Osteocyte (in vitro differentiated cells): ENCODE data around the gene HCRTR2. TPM values are rescaled to one million over a fixed set of nuclear protein-coding genes. Genes with fewer than 3 reads are reported as not detected.
"Not testable (repeated sequence)": the region's sequence is repeated elsewhere in the genome, so short reads cannot be mapped to it uniquely, and the experiment has no call there.

Experiments
- DNase-seq: peaks from one replicate; pipeline ENCODE4 v3.0.0; 2021; ENCODE audit warnings: mixed read lengths; ENCODE audit not compliant: unreplicated experiment; ENCODE audit errors: extremely low spot score
- H3K27ac Mint-ChIP-seq: one replicate; pipeline ENCODE4 v1.8.0; 2021; ENCODE audit warnings: mild to moderate bottlenecking, mixed read lengths; ENCODE audit not compliant: unreplicated experiment
- H3K27me3 Mint-ChIP-seq: one replicate; pipeline ENCODE4 v1.8.0; 2021; ENCODE audit warnings: mixed read lengths; ENCODE audit not compliant: unreplicated experiment
- H3K36me3 Mint-ChIP-seq: one replicate; pipeline ENCODE4 v1.8.0; 2021; ENCODE audit warnings: mixed read lengths; ENCODE audit not compliant: unreplicated experiment
- H3K4me1 Mint-ChIP-seq: one replicate; pipeline ENCODE4 v1.8.0; 2021; ENCODE audit warnings: mixed read lengths; ENCODE audit not compliant: unreplicated experiment
- H3K4me3 Mint-ChIP-seq: one replicate; pipeline ENCODE4 v1.8.0; 2021; ENCODE audit warnings: mild to moderate bottlenecking, moderate library complexity, mixed read lengths; ENCODE audit not compliant: unreplicated experiment
- H3K9me3 Mint-ChIP-seq: one replicate; pipeline ENCODE4 v1.8.0; 2021; ENCODE audit warnings: mixed read lengths; ENCODE audit not compliant: unreplicated experiment
- CTCF ChIP-seq: fragments of 200-600 bp; sonication (generic); IDR thresholded peaks from 2 replicates; pipeline ENCODE4 v1.5.0; 2021; ENCODE audit warnings: antibody characterized with exemption, mild to moderate bottlenecking, moderate library complexity
- total RNA-seq: library from RNA; stranded (reverse); gene quantifications from 2 replicates; pipeline ENCODE4 v1.2.1, GENCODE V29; 2021

HCRTR2 gene
- total RNA-seq, 1 donor from 2014 or later = not detected

DNA sequence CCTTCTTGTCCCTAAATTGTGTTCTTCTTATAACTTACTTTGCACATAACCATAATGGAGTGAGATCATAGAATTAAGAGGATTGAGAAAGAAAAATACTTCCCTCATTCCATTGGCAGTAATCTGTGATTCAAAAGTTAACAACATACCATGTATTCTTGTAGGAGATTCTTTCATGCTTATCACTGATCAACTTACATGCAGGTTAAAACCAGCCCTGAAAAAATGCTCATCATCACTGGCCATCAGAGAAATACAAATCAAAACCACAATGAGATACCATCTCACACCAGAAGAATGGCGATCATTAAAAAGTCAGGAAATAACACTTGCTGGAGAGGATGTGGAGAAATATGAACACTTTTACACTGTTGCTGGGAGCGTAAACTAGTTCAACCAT lies 116.4 kb downstream of the HCRTR2 start:
- Mint-ChIP-seq H3K36me3 (no peaks in the 10 kb centered on the region), H3K9me3 (no peaks in the 10 kb centered on the region), H3K4me1 (no peaks in the 10 kb centered on the region), H3K4me3 (no peak overlapping the region), H3K27ac (no peak overlapping the region), H3K27me3 (peaks cover 15% of the 10 kb centered on the region)
- DNase-seq = no peak
- TF ChIP-seq CTCF = no peak

GRCh38 chr6:55293116-55293515 lies 118.8 kb downstream of the HCRTR2 start:
- Mint-ChIP-seq H3K36me3 (no peaks in the 10 kb centered on the region), H3K9me3 (no peaks in the 10 kb centered on the region), H3K4me3 (no peak overlapping the region), H3K27me3 (peaks cover 5% of the 10 kb centered on the region), H3K4me1 (no peaks in the 10 kb centered on the region), H3K27ac (no peak overlapping the region)
- no peak for DNase-seq
- peak; percentile 30 for TF ChIP-seq CTCF

DNA sequence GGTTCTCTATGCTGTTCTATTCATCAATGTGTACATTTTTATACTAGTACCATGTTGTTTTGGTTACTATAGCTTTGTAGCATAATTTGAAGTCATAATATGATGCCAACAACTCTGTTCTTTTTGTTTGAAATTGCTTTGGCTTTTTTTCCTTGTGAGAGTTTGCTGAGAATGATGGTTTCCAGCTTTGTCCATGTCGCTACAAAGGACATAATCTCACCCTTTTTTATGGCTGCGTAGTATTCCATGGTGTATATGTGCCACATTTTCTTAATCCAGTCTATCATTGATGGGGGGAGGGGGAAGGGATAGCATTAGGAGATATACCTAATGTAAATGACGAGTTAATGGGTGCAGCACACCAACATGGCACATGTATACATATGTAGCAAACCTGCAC lies 122.9 kb downstream of the HCRTR2 start:
- not testable (repeated sequence) for DNase-seq, H3K27ac Mint-ChIP-seq, H3K4me1 Mint-ChIP-seq, H3K36me3 Mint-ChIP-seq, H3K9me3 Mint-ChIP-seq, H3K4me3 Mint-ChIP-seq
- peaks cover 11% of the 10 kb centered on the region for H3K27me3 Mint-ChIP-seq

DNA sequence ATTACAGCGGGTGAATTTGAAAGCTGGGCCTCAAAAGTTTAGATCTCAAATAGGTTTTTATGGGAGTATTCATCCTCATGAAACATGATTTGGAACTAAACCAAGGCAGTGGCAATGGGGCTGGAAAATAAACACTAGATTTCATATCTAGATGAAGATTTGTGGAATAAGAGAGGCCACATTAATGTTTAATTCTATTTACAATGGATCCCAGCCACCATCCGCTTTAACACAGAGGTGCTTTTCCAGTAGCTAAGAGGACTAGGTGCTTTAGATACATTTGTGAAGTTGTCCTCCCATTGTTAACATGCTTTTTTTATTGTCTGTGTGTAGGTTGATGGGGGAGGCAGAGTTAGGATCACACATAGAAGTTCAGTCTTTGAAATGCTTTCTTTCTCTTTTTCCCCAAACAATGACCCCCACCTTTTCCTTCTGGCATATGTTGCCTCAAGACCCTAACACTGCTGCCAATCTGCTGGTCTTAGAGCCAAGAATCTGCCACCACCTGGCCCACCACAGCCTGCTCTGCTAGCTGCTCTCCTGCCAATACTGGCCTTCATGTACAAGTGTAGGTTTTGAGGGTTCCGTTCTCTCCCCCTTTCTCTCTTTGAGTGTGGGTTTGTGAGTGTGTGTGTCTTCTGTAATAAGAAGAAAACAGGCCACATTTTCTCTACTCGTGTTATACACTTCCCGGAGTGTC lies 125.1 kb downstream of the HCRTR2 start:
- Mint-ChIP-seq H3K4me1 (no peaks in the 10 kb centered on the region), H3K9me3 (no peaks in the 10 kb centered on the region), H3K27me3 (peaks cover 21% of the 10 kb centered on the region), H3K36me3 (no peaks in the 10 kb centered on the region), H3K27ac (no peak overlapping the region), H3K4me3 (no peak overlapping the region)
- DNase-seq = no peak
- TF ChIP-seq CTCF = no peak

DNA sequence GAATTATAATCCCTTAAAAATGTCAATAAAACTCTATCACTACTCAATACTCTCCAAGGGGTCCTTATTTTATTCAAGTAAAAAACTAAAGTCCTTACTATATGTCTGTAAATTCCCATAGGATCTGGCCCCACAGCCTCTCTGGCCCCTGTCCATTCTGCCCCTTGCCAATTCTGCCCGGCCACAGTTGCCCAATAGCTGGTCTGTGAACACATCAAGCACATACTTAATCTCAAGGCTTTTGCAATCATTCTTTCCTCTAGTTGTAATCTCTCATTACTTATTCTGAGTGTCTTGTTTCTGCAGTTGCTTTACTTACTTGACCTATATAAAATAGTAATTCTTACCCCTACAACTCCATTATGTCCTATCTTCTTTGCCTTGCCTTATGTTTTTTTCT lies 130.4 kb downstream of the HCRTR2 start:
- H3K27me3 Mint-ChIP-seq = peaks cover 28% of the 10 kb centered on the region
- H3K4me3 Mint-ChIP-seq = no peak overlapping the region
- no peaks in the 10 kb centered on the region for H3K9me3 Mint-ChIP-seq
- no peaks in the 10 kb centered on the region for H3K36me3 Mint-ChIP-seq
- H3K4me1 Mint-ChIP-seq = no peaks in the 10 kb centered on the region
- TF ChIP-seq CTCF = no peak
- H3K27ac Mint-ChIP-seq = no peak overlapping the region
- DNase-seq = no peak
